ENCODE results near the gene NDUFB5.

Gene NDUFB5

GRCh38 chr3:179604321-179605078 is at the start of gene NDUFB5, which contains the start of gene MRPL47:
Gene NDUFB5, plus strand, starts transcription at chr3:179604794. Its CDS starts 22 bp downstream, at chr3:179604816.
Gene MRPL47, minus strand, starts transcription at chr3:179604638. Its CDS starts 14 bp downstream, at chr3:179604624.
- Histone ChIP-seq H3K36me3 (ENCODE audit: insufficient read depth, low read length) (peaks cover 11% of the 10 kb centered on the region; the same call in 1 of the 2 replicates), H3K4me1 (ENCODE audit: insufficient read depth, low read length) (no peaks in the 10 kb centered on the region), H3K9ac (ENCODE audit: low read depth, low read length) (peak within 1 kb of the TSS; percentile 97), H3K9me3 (ENCODE audit: control insufficient read depth, insufficient read depth, low read length) (no peaks in the 10 kb centered on the region)

- no peaks in the 10 kb centered on the region for H3K9me3 ChIP-seq (ENCODE audit: control insufficient read depth, insufficient read depth, low read length)
- H3K36me3 ChIP-seq (ENCODE audit: insufficient read depth, low read length) = no peaks in the 10 kb centered on the region
- H3K9ac ChIP-seq (ENCODE audit: low read depth, low read length) = no peak overlapping the region
- H3K4me1 ChIP-seq (ENCODE audit: insufficient read depth, low read length) = no peaks in the 10 kb centered on the region
Observed at GRCh38 chr3:179558742-179559364, 45.7 kb upstream of the NDUFB5 start.

- Histone ChIP-seq H3K36me3 (ENCODE audit: insufficient read depth, low read length) (no peaks in the 10 kb centered on the region), H3K4me1 (ENCODE audit: insufficient read depth, low read length) (no peaks in the 10 kb centered on the region; the same call in 1 of the 2 replicates), H3K9me3 (ENCODE audit: control insufficient read depth, insufficient read depth, low read length) (no peaks in the 10 kb centered on the region), H3K9ac (ENCODE audit: low read depth, low read length) (no peak overlapping the region)
Observed at GRCh38 chr3:179560791-179561190, 43.8 kb upstream of the NDUFB5 start.

GRCh38 chr3:179562591-179563270 is 41.9 kb upstream of the NDUFB5 start, which contains the start of gene ACTL6A:
Gene ACTL6A, plus strand, starts transcription at chr3:179562926. Its CDS starts 167 bp downstream, at chr3:179563093.
- H3K9ac ChIP-seq (ENCODE audit: low read depth, low read length) = peak within 1 kb of the TSS; percentile 88
- no peaks in the 10 kb centered on the region; the same call in 1 of the 2 replicates for H3K4me1 ChIP-seq (ENCODE audit: insufficient read depth, low read length)
- no peaks in the 10 kb centered on the region for H3K36me3 ChIP-seq (ENCODE audit: insufficient read depth, low read length)
- H3K9me3 ChIP-seq (ENCODE audit: control insufficient read depth, insufficient read depth, low read length) = no peaks in the 10 kb centered on the region

GRCh38 chr3:179563271-179563783 is 41.3 kb upstream of the NDUFB5 start:
- no peaks in the 10 kb centered on the region for H3K36me3 ChIP-seq (ENCODE audit: insufficient read depth, low read length)
- peak overlapping the region; percentile 88 for H3K9ac ChIP-seq (ENCODE audit: low read depth, low read length)
- H3K4me1 ChIP-seq (ENCODE audit: insufficient read depth, low read length) = no peaks in the 10 kb centered on the region; the same call in 1 of the 2 replicates
- no peaks in the 10 kb centered on the region for H3K9me3 ChIP-seq (ENCODE audit: control insufficient read depth, insufficient read depth, low read length)

GRCh38 chr3:179565496-179565895 is 39.1 kb upstream of the NDUFB5 start:
- peaks cover 9% of the 10 kb centered on the region for H3K36me3 ChIP-seq (ENCODE audit: insufficient read depth, low read length)

GRCh38 chr3:179580992-179581391 is 23.6 kb upstream of the NDUFB5 start:
- Histone ChIP-seq H3K9me3 (ENCODE audit: control insufficient read depth, insufficient read depth, low read length) (no peaks in the 10 kb centered on the region), H3K9ac (ENCODE audit: low read depth, low read length) (no peak overlapping the region), H3K36me3 (ENCODE audit: insufficient read depth, low read length) (peaks cover 9% of the 10 kb centered on the region), H3K4me1 (ENCODE audit: insufficient read depth, low read length) (no peaks in the 10 kb centered on the region)

More at GRCh38 chr3:179565496-179565895, 39.1 kb upstream of the NDUFB5 start:
- Histone ChIP-seq H3K9me3 (ENCODE audit: control insufficient read depth, insufficient read depth, low read length) (no peaks in the 10 kb centered on the region), H3K9ac (ENCODE audit: low read depth, low read length) (no peak overlapping the region), H3K4me1 (ENCODE audit: insufficient read depth, low read length) (no peaks in the 10 kb centered on the region; the same call in 1 of the 2 replicates)

- Histone ChIP-seq H3K9ac (ENCODE audit: low read depth, low read length) (no peak overlapping the region), H3K4me1 (ENCODE audit: insufficient read depth, low read length) (no peaks in the 10 kb centered on the region), H3K9me3 (ENCODE audit: control insufficient read depth, insufficient read depth, low read length) (no peaks in the 10 kb centered on the region), H3K36me3 (ENCODE audit: insufficient read depth, low read length) (peaks cover 11% of the 10 kb centered on the region)
Observed at GRCh38 chr3:179589143-179589542, 15.5 kb upstream of the NDUFB5 start.

GRCh38 chr3:179590669-179591068 is 13.9 kb upstream of the NDUFB5 start:
- no peaks in the 10 kb centered on the region for H3K4me1 ChIP-seq (ENCODE audit: insufficient read depth, low read length)
- H3K36me3 ChIP-seq (ENCODE audit: insufficient read depth, low read length) = peaks cover 11% of the 10 kb centered on the region
- H3K9me3 ChIP-seq (ENCODE audit: control insufficient read depth, insufficient read depth, low read length) = no peaks in the 10 kb centered on the region
- H3K9ac ChIP-seq (ENCODE audit: low read depth, low read length) = no peak overlapping the region

GRCh38 chr3:179591313-179591712 is 13.3 kb upstream of the NDUFB5 start:
- Histone ChIP-seq H3K4me1 (ENCODE audit: insufficient read depth, low read length) (no peaks in the 10 kb centered on the region), H3K9ac (ENCODE audit: low read depth, low read length) (no peak overlapping the region), H3K36me3 (ENCODE audit: insufficient read depth, low read length) (peaks cover 11% of the 10 kb centered on the region), H3K9me3 (ENCODE audit: control insufficient read depth, insufficient read depth, low read length) (no peaks in the 10 kb centered on the region)

- peaks cover 24% of the 10 kb centered on the region for H3K36me3 ChIP-seq (ENCODE audit: insufficient read depth, low read length)
- no peak overlapping the region for H3K9ac ChIP-seq (ENCODE audit: low read depth, low read length)
- no peaks in the 10 kb centered on the region for H3K9me3 ChIP-seq (ENCODE audit: control insufficient read depth, insufficient read depth, low read length)
- H3K4me1 ChIP-seq (ENCODE audit: insufficient read depth, low read length) = no peaks in the 10 kb centered on the region
Observed at GRCh38 chr3:179599531-179599930, 5.1 kb upstream of the NDUFB5 start.

GRCh38 chr3:179603321-179603720 is 1.3 kb upstream of the NDUFB5 start:
- peaks cover 16% of the 10 kb centered on the region for H3K36me3 ChIP-seq (ENCODE audit: insufficient read depth, low read length)
- no peaks in the 10 kb centered on the region for H3K9me3 ChIP-seq (ENCODE audit: control insufficient read depth, insufficient read depth, low read length)
- no peak overlapping the region for H3K9ac ChIP-seq (ENCODE audit: low read depth, low read length)
- H3K4me1 ChIP-seq (ENCODE audit: insufficient read depth, low read length) = no peaks in the 10 kb centered on the region

GRCh38 chr3:179603831-179604230 is 763 bp upstream of the NDUFB5 start:
- H3K9ac ChIP-seq (ENCODE audit: low read depth, low read length) = peak overlapping the region; percentile 97
- H3K36me3 ChIP-seq (ENCODE audit: insufficient read depth, low read length) = peaks cover 11% of the 10 kb centered on the region; the same call in 1 of the 2 replicates
- no peaks in the 10 kb centered on the region for H3K9me3 ChIP-seq (ENCODE audit: control insufficient read depth, insufficient read depth, low read length)
- H3K4me1 ChIP-seq (ENCODE audit: insufficient read depth, low read length) = no peaks in the 10 kb centered on the region

- Histone ChIP-seq H3K36me3 (ENCODE audit: insufficient read depth, low read length) (peaks cover 2% of the 10 kb centered on the region; the same call in 1 of the 2 replicates), H3K9ac (ENCODE audit: low read depth, low read length) (no peak overlapping the region), H3K9me3 (ENCODE audit: control insufficient read depth, insufficient read depth, low read length) (no peaks in the 10 kb centered on the region), H3K4me1 (ENCODE audit: insufficient read depth, low read length) (no peaks in the 10 kb centered on the region)
Observed at GRCh38 chr3:179606534-179607085, 2.0 kb downstream of the NDUFB5 start.

Data from ES-I3 (cell line).